MM.1S (cell line): ENCODE measurements around the gene TMEM9.

Experiments
- EZH2 ChIP-seq: fragments of 300-600 bp; sonication (generic); optimal IDR thresholded peaks from 2 replicates; pipeline ENCODE3; 2017; ENCODE audit warnings: low read depth, mild to moderate bottlenecking, antibody characterized with exemption, low read length, mixed read lengths
- EZH2phosphoT487 ChIP-seq: fragments of 300-600 bp; sonication (generic); IDR thresholded peaks from 2 replicates; pipeline ENCODE4 v1.6.1; 2018; ENCODE audit warnings: antibody characterized with exemption, low read length
- TF ChIP-seq, protein P1 (sequence below): fragments of 300-600 bp; sonication (generic); IDR thresholded peaks from 2 replicates; pipeline ENCODE4 v1.5.1; 2016; ENCODE audit warnings: antibody characterized with exemption, low read length, mixed read lengths

DNA sequence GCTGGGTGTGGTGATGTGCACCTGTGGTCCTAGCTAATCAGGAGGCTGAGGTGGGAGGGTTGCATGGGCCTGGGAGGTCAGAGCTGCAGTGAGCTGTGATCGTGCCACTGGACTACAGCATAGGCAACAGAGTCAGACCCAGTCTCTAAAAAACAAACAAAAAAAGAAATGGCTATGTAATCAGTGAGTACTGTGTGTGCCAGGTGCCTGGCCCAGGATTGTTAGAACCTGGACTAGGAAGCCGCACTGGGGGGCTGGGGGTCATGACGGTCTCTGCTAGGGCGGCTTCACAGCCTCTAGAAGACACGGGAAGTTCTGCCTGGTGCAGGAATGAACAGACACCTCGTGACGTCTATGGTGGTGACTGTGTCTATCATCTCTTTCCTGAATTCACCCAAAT, 8.5 kb downstream of the TMEM9 start:
- TF ChIP-seq, protein P1, sequence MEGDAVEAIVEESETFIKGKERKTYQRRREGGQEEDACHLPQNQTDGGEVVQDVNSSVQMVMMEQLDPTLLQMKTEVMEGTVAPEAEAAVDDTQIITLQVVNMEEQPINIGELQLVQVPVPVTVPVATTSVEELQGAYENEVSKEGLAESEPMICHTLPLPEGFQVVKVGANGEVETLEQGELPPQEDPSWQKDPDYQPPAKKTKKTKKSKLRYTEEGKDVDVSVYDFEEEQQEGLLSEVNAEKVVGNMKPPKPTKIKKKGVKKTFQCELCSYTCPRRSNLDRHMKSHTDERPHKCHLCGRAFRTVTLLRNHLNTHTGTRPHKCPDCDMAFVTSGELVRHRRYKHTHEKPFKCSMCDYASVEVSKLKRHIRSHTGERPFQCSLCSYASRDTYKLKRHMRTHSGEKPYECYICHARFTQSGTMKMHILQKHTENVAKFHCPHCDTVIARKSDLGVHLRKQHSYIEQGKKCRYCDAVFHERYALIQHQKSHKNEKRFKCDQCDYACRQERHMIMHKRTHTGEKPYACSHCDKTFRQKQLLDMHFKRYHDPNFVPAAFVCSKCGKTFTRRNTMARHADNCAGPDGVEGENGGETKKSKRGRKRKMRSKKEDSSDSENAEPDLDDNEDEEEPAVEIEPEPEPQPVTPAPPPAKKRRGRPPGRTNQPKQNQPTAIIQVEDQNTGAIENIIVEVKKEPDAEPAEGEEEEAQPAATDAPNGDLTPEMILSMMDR: no peak
- no peak for TF ChIP-seq EZH2phosphoT487
- TF ChIP-seq EZH2: no peak
